ENCODE measurements around the gene SLC24A3. TPM values are rescaled to one million over a fixed set of nuclear protein-coding genes. Genes with fewer than 3 reads are reported as not detected.

The SLC24A3 gene
- total and polyA plus RNA-seq, 2 of the 13 experiments (the other 11 are each of a cell fraction or from before 2014, with no cell fraction given), result not detected

DNA sequence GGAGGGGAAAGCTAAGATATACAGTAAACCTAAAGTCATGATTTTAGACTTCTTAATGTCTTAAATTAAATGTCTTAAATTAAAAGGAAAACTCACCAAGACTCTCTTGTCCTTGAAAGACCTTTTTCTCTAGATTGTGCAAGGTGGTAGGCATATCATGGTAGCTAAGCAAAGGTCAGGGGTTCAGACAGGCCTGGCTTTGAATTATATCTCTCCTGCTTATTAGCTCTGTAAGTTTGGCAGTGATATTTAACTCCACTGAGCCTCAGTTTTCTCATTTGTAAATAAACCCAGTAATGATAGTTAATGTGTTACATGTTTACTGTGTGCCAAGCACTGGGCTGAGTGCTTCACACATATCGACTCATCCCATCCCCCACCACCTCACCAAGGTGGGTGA is 203.3 kb downstream of the SLC24A3 start:
- Histone ChIP-seq H3K4me2 (ENCODE audit: low read depth, low read length) (no peak overlapping the region), H3K4me1 (ENCODE audit: insufficient read depth, low read length) (no peaks in the 10 kb centered on the region), H3K4me3 (replicated peaks in 1 of 3; ENCODE audit: insufficient read depth in 1 of 3, low read depth in 2 of 3, low read length in 3 of 3) (no peak overlapping the region), H3K27ac (ENCODE audit: extremely low read length, insufficient read depth, low read length) (no peak overlapping the region), H3K9me3 (ENCODE audit: low read length) (no peaks in the 10 kb centered on the region), H3K79me2 (ENCODE audit: insufficient read depth, low read length) (no peaks in the 10 kb centered on the region), H3K27me3 (ENCODE audit: control insufficient read depth in 1 of 2, insufficient read depth in 2 of 2, low read length in 2 of 2) (no peaks in the 10 kb centered on the region), H3K36me3 (replicated peaks in 1 of 2; ENCODE audit: control insufficient read depth in 1 of 2, insufficient read depth in 2 of 2, low read length in 2 of 2) (no peaks in the 10 kb centered on the region), H2AFZ (ENCODE audit: low read length) (no peak overlapping the region), H4K20me1 (ENCODE audit: insufficient read depth, low read length) (no peaks in the 10 kb centered on the region), H3K9ac (ENCODE audit: insufficient read depth, low read depth, low read length) (no peak overlapping the region)
- intact Hi-C loops (cut with micrococcal nuclease; ENCODE audit: unreplicated experiment), result no loop called here
- in situ Hi-C loops (cut with HindIII; ENCODE audit: extremely low pct_ligation_motif_present, low pct_unique_long_range_greater_than_20kb), result no loop called here
- WGBS (ENCODE audit: low lambda C conversion rate), result 4% methylated on average over 1 of the region's 1 CpG
- ATAC-seq, result no peak
- no TSS peak for BruUV-seq (replicated peaks)
- POLR2A ChIA-PET, result no interaction called here
- no peak for DNase-seq (ENCODE audit: low spot score)
- FAIRE-seq, result no peak
- TF ChIP-seq, protein P1, sequence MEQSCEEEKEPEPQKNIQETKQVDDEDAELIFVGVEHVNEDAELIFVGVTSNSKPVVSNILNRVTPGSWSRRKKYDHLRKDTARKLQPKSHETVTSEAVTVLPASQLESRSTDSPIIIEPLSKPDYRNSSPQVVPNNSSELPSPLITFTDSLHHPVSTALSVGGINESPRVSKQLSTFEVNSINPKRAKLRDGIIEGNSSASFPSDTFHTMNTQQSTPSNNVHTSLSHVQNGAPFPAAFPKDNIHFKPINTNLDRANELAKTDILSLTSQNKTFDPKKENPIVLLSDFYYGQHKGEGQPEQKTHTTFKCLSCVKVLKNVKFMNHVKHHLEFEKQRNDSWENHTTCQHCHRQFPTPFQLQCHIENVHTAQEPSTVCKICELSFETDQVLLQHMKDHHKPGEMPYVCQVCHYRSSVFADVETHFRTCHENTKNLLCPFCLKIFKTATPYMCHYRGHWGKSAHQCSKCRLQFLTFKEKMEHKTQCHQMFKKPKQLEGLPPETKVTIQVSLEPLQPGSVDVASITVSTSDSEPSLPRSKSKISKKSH (CRISPR knock-in tag; IDR thresholded peaks at IDR 0.05; ENCODE audit: borderline replicate concordance), result no peak
- TF ChIP-seq PPARG (CRISPR knock-in tag; conservative IDR thresholded peaks at IDR 0.05), result no peak
- TF ChIP-seq ZNF143 (CRISPR knock-in tag; IDR thresholded peaks at IDR 0.05), result no peak
- TF ChIP-seq, protein P2, sequence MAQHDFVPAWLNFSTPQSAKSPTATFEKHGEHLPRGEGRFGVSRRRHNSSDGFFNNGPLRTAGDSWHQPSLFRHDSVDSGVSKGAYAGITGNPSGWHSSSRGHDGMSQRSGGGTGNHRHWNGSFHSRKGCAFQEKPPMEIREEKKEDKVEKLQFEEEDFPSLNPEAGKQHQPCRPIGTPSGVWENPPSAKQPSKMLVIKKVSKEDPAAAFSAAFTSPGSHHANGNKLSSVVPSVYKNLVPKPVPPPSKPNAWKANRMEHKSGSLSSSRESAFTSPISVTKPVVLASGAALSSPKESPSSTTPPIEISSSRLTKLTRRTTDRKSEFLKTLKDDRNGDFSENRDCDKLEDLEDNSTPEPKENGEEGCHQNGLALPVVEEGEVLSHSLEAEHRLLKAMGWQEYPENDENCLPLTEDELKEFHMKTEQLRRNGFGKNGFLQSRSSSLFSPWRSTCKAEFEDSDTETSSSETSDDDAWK (CRISPR knock-in tag; IDR thresholded peaks at IDR 0.05), result no peak
- TF ChIP-seq, protein P3, sequence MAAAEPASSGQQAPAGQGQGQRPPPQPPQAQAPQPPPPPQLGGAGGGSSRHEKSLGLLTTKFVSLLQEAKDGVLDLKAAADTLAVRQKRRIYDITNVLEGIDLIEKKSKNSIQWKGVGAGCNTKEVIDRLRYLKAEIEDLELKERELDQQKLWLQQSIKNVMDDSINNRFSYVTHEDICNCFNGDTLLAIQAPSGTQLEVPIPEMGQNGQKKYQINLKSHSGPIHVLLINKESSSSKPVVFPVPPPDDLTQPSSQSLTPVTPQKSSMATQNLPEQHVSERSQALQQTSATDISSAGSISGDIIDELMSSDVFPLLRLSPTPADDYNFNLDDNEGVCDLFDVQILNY (CRISPR knock-in tag; conservative IDR thresholded peaks at IDR 0.05), result no peak
- no peak for TF ChIP-seq TBX2 (CRISPR knock-in tag; IDR thresholded peaks at IDR 0.05; ENCODE audit: borderline replicate concordance)
- TF ChIP-seq, protein P4, sequence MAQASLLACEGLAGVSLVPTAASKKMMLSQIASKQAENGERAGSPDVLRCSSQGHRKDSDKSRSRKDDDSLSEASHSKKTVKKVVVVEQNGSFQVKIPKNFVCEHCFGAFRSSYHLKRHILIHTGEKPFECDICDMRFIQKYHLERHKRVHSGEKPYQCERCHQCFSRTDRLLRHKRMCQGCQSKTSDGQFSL (CRISPR knock-in tag; IDR thresholded peaks at IDR 0.05), result no peak
- CTCF ChIA-PET (ENCODE audit: low intra/inter-chr PET ratio, low total read pairs), result no interaction called here
